GM18505 (cell line): ENCODE measurements around the gene LYRM2.
"Not testable (repeated sequence)": the region's sequence is repeated elsewhere in the genome, so short reads cannot be mapped to it uniquely, and the experiment has no call there.

Experiments used
- ATAC-seq: cut with Tn5 transposase; IDR thresholded peaks from one replicate; pipeline ENCODE4 v1.9.1; 2021; ENCODE audit not compliant: unreplicated experiment
- POLR2A ChIP-seq: IDR thresholded peaks from 4 replicates; pipeline ENCODE4 v1.6.1; 2011; ENCODE audit warnings: borderline replicate concordance; ENCODE audit not compliant: insufficient read depth, insufficient read length; ENCODE audit errors: extremely low read depth

LYRM2 gene

GRCh38 chr6:89662659-89663223 lies 24.2 kb upstream of the LYRM2 start:
- TF ChIP-seq POLR2A: no peak
- ATAC-seq: no peak

GRCh38 chr6:89661559-89661958 lies 23.0 kb upstream of the LYRM2 start:
- ATAC-seq: no peak
- no peak for TF ChIP-seq POLR2A

- ATAC-seq: no peak
- TF ChIP-seq POLR2A: no peak
Observed at GRCh38 chr6:89660981-89661380, 22.4 kb upstream of the LYRM2 start.

- TF ChIP-seq POLR2A: no peak
- no peak for ATAC-seq
Observed at GRCh38 chr6:89657445-89658158, 19.1 kb upstream of the LYRM2 start.

GRCh38 chr6:89655122-89655521 lies 16.6 kb upstream of the LYRM2 start:
- no peak for ATAC-seq

GRCh38 chr6:89650579-89650978 lies 12.0 kb upstream of the LYRM2 start:
- ATAC-seq: no peak
- TF ChIP-seq POLR2A: no peak

More at GRCh38 chr6:89655122-89655521, 16.6 kb upstream of the LYRM2 start:
- TF ChIP-seq POLR2A: no peak

GRCh38 chr6:89649682-89650081 lies 11.1 kb upstream of the LYRM2 start:
- no peak for TF ChIP-seq POLR2A
- ATAC-seq: no peak

GRCh38 chr6:89644864-89645263 lies 6.3 kb upstream of the LYRM2 start:
- no peak for ATAC-seq
- no peak for TF ChIP-seq POLR2A

GRCh38 chr6:89643406-89643805 lies 4.9 kb upstream of the LYRM2 start:
- no peak for ATAC-seq
- no peak for TF ChIP-seq POLR2A

- no peak for TF ChIP-seq POLR2A
- no peak for ATAC-seq
Observed at GRCh38 chr6:89642956-89643355, 4.4 kb upstream of the LYRM2 start.

GRCh38 chr6:89641581-89641980 lies 3.0 kb upstream of the LYRM2 start:
- ATAC-seq: not testable (repeated sequence)

- no peak for ATAC-seq
- TF ChIP-seq POLR2A: no peak
Observed at GRCh38 chr6:89640804-89641203, 2.3 kb upstream of the LYRM2 start.

GRCh38 chr6:89637960-89638319 lies 607 bp downstream of the LYRM2 start:
- no peak for ATAC-seq
- no peak for TF ChIP-seq POLR2A

- ATAC-seq: not testable (repeated sequence)
Observed at GRCh38 chr6:89636412-89636811, 2.1 kb downstream of the LYRM2 start.

- ATAC-seq: no peak
- TF ChIP-seq POLR2A: no peak
Observed at GRCh38 chr6:89630488-89630887, 8.1 kb downstream of the LYRM2 start.
